ENCODE data around the gene FGF8.

- TF ChIP-seq EZH2 (IDR thresholded peaks at IDR 0.05; ENCODE audit: insufficient read depth, poor library complexity, severe bottlenecking) (peak; percentile 50), EZH2phosphoT487 (IDR thresholded peaks at IDR 0.05; ENCODE audit: insufficient read depth, low read depth) (no peak)
Observed at GRCh38 chr10:101771380-101771779, 4.5 kb downstream of the FGF8 start.
